H4 (cell line): ENCODE data around the gene CD79B. TPM values are rescaled to one million over a fixed set of nuclear protein-coding genes. Genes with fewer than 3 reads are reported as not detected.
"Not testable (repeated sequence)": the region's sequence is repeated elsewhere in the genome, so short reads cannot be mapped to it uniquely, and the experiment has no call there.

Experiments
- DNase-seq: peaks from one replicate; pipeline ENCODE4 v3.0.0-alpha.2; 2015; ENCODE audit warnings: low spot score
- total RNA-seq: library from RNA; depleted of rRNA; stranded (reverse); fragments of >200 nt; shearing (Covaris generic); gene quantifications from 2 replicates; pipeline ENCODE4 v1.2.3, GENCODE V29; 2014

Gene CD79B
- total RNA-seq, 1 experiment from 2014 or later = not detected

GRCh38 chr17:63933598-63933997, 1.5 kb upstream of the CD79B start:
- no peak for DNase-seq

GRCh38 chr17:63932721-63933120, 590 bp upstream of the CD79B start:
- DNase-seq = no peak

GRCh38 chr17:63930951-63931575, 1.1 kb downstream of the CD79B start:
- no peak for DNase-seq

- no peak for DNase-seq
Measured at GRCh38 chr17:63929860-63930766, 2.0 kb downstream of the CD79B start.

GRCh38 chr17:63928966-63929695, 3.0 kb downstream of the CD79B start:
- no peak for DNase-seq

- no peak for DNase-seq
Measured at GRCh38 chr17:63928172-63928666, 3.9 kb downstream of the CD79B start.

- DNase-seq = no peak
Measured at GRCh38 chr17:63927464-63928171, 4.5 kb downstream of the CD79B start.

- DNase-seq = no peak
Measured at GRCh38 chr17:63926164-63926563, 6.0 kb downstream of the CD79B start.

GRCh38 chr17:63925615-63926014, 6.5 kb downstream of the CD79B start:
- no peak for DNase-seq

- DNase-seq = not testable (repeated sequence)
Measured at GRCh38 chr17:63922402-63922801, 9.7 kb downstream of the CD79B start.

- not testable (repeated sequence) for DNase-seq
Measured at GRCh38 chr17:63920779-63921178, 11.4 kb downstream of the CD79B start.

GRCh38 chr17:63920050-63920449, 12.1 kb downstream of the CD79B start:
- not testable (repeated sequence) for DNase-seq

GRCh38 chr17:63919311-63919723, 12.8 kb downstream of the CD79B start:
- DNase-seq = peak; percentile 42

- DNase-seq = not testable (repeated sequence)
Measured at GRCh38 chr17:63918789-63919305, 13.3 kb downstream of the CD79B start, which contains the start of gene GH1. Gene GH1 (minus strand): TSS chr17:63918839. CDS start chr17:63918776, 63 bp downstream.

GRCh38 chr17:63918305-63918704, 13.8 kb downstream of the CD79B start:
- DNase-seq = no peak

GRCh38 chr17:63917646-63918045, 14.5 kb downstream of the CD79B start:
- DNase-seq = no peak

- not testable (repeated sequence) for DNase-seq
Measured at GRCh38 chr17:63917206-63917605, 14.9 kb downstream of the CD79B start.

- no peak for DNase-seq
Measured at GRCh38 chr17:63916566-63917185, 15.5 kb downstream of the CD79B start.

- not testable (repeated sequence) for DNase-seq
Measured at GRCh38 chr17:63915753-63916152, 16.4 kb downstream of the CD79B start.

- no peak for DNase-seq
Measured at GRCh38 chr17:63914471-63914870, 17.7 kb downstream of the CD79B start.

- no peak for DNase-seq
Measured at GRCh38 chr17:63911657-63912100, 20.5 kb downstream of the CD79B start.
